HG03045 (cell line): ENCODE measurements around the gene SASH1.
"Not testable (repeated sequence)": the region's sequence is repeated elsewhere in the genome, so short reads cannot be mapped to it uniquely, and the experiment has no call there.

Experiments used
- ATAC-seq: cut with Tn5 transposase; IDR thresholded peaks from one replicate; pipeline ENCODE4 v1.9.1; 2021; ENCODE audit warnings: mild to moderate bottlenecking, moderate library complexity; ENCODE audit not compliant: unreplicated experiment

SASH1 gene

DNA sequence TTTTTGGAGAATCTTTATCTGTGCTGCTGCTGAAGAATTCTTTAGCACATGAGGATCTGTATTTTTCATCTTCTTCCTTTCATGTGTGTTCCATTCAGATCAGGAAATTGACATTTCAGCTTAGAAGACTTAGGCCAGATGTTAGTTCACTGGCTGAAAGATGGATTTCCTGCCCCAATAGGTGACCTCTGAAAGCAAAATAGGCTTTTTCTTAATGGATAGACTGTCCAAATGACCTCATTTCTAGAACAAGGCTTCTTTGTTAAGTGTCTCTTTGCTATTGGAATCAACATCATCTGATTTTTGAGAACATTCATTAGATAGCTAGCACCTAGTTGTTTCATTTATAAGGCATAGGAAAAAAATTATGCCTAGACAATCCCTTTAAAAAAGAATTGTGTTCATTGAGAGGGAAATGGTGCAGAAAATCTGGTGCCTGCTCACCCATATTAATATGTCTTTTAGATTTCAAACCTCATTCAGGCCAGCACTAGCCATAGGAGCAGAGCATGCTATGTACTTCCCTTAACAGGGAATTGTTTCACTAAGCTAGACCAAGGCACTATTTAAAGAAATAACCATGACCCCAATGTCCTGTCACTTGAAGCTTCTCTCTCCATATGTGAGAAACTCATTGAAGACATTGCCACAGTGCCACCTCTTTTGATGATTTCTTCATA is 13.6 kb upstream of the SASH1 start:
- no peak for ATAC-seq

DNA sequence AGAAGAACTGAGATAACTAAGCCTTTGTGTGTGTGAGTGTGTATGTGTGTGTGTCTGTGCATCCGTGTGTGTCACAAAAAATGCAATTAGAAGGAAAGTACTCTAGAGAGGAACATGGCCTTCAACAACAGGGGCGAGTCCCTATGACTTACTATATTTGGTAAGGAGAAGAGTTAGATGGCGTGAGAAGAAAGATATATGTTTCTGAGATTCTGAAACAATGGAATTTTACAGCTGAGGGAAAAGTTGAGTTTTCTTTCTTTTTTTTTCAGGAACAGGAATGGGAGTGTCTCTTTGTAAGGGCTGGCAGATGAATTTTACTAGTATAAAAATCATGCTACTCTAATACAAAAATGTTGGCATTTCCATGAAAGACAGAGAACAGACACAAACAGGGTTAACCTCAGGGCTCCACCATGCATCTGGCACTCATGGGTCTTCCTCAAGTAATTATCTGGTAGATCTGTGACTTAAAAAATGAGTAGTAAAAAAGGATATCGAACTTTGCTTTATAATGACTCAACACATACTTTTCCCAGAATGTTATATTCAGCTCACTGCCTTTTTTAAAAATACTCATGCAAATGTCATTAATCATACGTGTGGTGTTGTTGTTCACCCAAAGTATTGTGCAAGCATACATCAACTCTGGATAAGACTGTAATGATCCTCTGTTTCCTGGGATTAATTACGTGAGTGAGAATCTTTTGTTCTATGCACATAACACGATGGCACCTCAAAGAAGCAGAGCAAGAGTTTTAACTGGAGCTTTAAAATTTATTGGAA is 12.8 kb upstream of the SASH1 start:
- ATAC-seq: no peak

DNA sequence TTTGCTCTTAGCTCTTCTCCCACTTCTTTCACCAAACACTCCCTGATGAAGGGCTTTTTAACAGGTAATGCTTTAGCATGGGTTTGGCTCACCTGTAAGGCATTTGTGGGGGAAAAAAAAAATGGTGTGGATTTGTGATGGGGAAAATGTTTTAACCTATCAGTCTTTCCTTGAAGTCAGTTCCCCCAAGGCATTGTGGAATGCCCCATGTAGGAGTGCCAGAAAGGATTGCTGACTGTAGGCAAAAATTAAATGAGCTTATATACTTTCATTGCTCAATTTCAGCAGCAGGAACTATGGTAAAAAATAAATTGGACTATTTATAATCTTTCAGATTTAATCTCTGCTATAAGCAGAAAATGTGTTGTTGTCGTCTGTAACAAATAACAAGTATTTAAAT is 10.6 kb upstream of the SASH1 start:
- ATAC-seq: no peak

DNA sequence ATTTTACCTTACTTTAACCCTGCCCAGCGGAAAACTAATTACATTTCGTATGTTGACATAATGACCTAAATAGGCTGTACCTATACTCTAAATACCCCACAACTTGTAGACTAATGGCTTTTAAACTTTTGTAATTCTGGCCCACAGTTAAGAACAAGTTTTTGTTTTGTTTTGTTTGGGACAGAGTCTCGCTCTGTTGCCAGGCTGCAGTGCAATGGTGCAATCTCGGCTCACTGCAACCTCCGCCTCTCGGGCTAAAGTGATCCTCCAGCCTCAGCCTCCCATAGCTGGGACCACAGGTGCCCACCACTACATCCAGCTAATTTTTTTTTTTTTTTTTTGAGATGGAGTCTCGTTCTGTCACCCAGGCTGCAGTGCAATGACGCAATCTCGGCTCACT is 5.7 kb upstream of the SASH1 start:
- ATAC-seq: no peak

DNA sequence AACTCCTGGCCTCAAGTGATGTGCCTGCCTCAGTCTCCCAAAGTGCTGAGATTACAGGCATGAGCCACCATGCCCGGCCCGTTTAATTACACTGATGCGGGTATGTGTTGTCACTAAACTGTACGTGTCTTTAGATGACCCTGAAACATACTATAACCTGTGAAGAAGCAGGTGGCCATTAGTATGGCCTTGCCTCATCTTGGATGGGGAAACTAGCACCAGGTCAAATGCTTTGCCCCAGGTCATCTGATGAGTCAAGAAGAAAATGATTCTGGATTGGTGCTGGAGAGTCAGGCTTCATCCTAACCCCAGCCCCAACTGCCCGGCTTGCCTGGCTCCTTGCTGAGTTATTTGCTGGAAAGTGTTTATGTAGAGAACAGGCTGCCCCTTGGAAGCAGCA is 2.9 kb upstream of the SASH1 start:
- no peak for ATAC-seq

DNA sequence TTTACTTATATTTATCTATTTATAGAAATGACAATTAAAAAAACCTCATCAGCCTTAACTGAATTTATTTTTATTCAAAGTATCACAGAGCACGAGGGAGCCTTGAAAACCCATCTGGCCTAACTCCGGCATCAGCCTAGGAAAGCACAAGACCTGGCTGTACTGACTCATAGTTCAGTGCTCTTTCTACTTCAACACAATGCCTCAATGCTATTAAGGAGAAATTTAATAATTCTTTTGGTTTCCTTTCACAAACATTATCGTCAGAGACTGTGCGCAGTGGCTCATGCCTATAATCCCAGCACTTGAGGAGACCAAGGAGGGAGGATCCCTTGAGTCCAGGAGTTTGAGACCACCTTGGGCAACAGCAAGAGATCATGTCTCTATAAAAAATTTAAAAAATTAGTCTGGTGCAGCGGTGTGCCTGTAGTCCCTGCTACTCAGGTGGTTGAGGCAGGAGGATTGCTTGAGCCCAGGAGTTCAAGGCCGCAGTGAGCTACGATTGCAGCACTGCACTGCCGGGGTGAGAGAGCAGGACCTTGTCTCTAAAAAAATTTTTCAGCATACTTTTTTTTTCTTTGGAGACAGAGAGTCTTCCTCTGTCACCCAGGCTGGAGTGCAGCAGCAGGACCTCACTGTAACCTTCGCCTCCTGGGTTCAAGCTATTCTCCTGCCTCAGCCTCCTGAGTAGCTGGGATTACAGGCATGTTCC is 1.9 kb upstream of the SASH1 start:
- no peak for ATAC-seq

DNA sequence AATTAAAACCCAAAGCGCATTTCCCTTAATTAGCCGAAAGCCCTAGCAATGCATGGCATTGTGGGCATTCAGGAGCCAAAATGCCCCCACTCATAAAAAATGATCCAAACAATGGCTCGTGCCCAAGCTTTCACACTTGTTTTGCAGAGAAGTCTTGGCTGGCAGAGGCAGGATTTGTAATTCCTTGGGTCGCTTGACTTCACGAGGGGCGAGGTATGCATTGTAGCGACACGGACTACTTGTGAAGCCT is 613 bp upstream of the SASH1 start:
- ATAC-seq: no peak

DNA sequence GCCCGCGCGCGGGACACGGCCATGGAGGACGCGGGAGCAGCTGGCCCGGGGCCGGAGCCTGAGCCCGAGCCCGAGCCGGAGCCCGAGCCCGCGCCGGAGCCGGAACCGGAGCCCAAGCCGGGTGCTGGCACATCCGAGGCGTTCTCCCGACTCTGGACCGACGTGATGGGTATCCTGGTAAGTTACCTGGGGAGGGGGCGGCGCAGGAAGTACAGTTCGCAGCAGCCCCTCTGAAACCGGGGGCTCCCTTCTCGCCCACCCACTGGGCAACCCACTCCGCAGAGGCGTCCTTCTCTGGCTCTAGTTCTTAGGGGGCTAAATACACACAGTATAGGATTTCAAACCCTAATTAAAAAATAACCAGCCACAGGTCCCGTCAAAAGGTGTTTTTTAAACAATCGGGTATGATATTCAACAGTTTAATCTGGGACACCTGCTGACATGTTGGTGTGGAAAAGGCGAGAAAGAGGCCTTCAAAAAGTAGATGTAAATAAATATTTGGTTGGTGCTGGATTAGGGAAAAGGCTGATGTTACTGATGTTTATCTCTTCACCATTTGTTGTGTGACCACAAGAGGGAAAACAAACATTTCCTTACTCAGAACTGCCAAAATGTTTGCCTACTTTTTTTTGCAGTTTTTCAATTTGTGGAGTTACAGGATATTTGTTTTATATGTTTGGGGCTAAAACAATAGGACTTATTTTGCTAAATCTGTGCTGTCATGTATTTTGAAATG is 577 bp downstream of the SASH1 start:
- ATAC-seq: no peak

DNA sequence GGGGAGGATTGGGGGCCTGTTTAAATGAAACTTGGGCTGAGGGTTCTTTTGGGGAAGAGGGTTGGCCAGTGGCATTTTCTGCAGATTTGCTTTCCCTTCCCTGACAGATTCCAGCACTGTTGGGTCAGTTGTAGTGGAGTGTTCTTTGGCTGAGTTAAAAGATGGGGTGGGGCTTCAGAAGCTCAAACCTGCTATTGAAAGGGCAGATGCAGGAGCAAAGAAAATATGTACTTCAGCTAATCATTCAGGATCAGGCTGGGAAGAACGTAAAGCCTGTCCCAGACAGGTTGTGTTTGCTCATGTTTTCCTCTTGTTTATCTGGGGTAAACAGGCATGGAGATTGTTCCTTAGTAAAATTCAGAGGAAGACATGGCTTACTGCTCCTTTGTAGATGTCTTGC is 2.5 kb downstream of the SASH1 start:
- no peak for ATAC-seq

DNA sequence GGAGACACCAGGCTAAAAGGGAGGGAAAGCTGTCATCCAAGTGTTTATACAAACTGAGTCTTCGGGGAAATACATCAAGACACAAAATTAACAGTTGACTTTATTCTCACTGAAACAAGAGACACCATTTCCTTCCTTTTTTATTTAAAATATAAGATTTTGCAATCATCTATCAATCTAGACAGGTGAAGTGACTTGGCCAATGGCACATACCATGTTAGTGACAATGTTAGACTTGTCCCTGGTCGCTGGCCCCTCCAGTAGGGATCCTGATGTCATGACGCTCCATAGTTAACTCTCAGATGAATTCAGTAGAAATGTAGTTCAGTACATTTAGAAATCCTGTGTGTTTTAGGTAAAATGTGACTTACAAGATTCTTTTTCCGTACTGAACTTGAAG is 2.9 kb downstream of the SASH1 start:
- ATAC-seq: no peak

DNA sequence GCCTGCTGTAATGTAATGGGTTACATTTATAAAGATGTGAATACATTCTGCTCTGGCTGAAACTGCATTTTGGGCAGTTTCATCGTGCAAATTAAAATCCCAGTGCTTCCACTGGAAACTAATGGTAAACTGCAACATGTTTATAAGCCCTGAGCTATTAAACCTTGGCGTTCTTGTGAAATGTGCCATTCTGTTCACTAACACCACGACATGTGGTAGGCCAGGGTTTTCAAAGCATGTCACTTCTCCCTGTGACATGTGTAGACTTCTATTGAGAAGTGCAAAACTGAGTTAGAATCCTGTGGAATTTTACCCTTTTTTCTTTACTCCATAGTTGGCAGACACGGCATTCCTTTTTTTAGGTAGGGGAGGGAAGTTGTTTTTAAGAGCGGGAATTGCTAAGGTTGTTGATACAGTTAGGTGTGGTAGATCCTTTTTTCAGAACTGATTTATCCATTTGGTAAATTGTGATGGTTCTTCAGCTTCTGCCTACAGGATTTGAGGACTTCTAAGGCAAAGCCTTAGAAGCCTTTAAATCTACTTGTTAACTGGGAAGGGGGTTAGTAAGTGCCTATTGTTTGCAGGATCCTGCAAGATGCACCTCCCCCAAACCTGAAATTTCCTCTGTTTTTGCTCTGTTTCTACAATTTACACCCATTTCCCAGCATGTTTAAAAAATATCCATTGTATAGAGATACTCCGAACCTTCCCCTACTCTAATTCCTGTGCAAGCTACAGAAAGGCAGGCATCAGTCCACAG is 4.2 kb downstream of the SASH1 start:
- no peak for ATAC-seq

DNA sequence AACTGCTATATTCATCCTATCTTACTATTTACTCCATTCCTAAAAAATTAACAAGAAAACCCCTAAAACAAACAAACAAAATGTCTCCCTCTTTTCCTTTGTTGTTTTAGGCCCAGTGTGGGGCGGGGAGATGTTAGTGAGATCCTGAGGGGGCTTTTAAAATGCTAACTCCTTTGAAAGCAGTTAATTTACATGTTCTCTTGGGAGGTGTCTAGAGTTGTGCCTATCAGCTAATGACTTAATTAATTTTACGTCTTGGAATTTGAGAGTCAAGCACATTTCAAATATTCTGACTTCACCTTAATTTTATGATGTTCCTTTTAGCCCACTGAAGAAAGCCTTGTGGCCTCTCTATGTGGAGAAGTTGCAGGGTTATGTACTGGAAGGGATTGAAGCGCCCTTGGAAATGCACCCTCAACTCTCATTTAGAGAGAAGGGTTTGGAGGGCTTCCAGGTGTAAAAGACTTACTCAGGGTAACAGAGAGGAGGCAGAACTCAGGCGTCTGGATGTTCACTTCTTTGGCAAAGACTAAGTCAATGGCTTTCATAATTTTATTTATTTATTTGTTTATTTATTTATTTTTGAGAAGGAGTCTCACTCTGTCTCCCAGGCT is 4.9 kb downstream of the SASH1 start:
- no peak for ATAC-seq

DNA sequence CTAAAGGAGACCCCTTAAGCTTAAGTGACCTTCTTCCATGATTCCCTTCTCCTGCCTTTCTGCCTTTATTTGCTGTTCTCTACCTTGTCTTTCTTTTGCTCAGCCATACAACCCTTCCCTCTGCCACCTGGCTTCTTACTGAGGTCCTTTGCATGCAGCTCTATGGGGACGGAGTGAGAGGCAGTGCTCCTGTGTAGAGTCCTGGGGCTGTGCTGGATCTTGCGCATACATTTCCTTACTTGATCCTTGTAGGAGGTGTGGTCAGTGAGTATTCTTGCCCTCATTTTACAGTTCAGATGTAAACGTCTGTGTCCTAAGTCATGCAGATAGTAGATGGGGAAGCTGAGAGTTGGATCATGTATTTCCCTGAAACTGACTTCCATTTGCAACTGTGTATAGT is 5.7 kb downstream of the SASH1 start:
- ATAC-seq: no peak

DNA sequence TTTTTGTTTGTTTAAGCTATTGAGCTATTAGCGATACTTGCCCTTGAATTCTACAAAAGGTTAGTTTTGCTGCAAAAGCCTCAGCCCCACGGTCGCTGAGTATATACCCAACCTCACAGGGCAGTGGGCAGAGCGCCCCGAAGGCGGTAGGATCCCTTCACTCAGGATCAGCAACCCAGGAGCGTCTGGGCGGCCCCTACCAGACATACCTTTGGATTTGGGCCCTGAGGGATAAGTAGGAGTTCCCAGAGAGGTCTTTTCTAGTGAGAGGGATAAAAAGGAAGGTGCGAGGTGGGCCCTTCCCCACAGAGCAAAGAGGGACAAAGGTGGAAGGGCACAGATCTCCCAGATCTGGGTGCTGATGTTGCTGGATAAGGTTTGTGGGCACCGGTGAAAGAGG is 6.1 kb downstream of the SASH1 start:
- ATAC-seq: no peak

DNA sequence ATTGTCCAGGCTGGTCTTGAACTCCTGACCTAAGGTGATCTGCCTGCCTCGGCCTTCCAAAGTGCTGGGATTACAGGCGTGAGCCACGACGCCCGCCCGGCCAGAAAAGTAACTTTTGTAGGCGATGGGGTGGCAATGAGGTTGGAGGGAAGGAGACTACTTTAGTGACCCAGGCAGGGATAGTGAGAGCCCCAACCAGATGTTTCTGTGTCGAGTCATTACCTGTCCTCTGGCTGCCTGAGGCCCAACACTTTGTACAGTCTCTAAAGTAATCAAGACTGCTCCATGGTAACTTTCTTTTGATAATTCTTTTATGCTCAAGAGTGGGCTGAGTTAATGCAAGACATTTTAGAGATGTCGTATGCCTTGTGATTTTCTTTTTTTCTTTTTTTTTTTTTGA is 6.8 kb downstream of the SASH1 start:
- no peak for ATAC-seq

DNA sequence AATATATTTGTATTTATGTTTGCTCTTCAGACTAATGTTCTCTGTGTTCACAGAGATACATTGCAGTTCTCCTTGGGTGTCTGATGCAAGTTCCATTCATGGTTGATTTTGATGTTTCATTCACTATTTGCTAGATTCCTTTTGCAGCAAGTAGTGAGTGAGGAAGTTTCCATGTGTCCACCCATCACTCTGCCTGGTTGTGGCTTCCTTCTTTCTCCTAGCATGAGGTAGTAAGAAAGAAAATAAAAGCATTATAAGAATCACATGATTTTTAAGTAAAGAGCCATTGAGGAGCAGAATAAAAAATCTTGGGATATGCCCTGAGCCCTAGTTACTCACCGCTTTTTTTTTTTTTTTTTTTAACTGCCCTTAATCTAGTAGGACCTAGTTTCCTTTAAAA is 8.7 kb downstream of the SASH1 start:
- no peak for ATAC-seq

DNA sequence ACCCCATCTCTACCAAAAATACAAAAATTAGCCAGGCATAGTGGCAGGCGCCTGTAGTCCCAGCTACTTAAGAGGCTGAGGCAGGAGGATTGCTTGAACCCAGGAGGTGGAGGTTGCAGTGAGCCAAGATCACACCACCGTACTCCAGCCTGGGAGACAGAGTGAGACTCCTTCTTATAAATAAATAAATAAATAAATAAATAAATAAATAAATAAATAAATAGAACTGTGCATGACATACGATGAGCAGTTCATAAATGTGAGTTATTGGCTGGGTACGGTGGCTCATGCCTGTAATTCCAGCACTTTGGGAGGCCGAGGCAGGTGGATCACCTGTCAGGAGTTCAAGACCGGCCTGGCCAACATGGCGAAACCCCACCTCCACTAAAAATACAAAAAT is 9.8 kb downstream of the SASH1 start:
- ATAC-seq: not testable (repeated sequence)

DNA sequence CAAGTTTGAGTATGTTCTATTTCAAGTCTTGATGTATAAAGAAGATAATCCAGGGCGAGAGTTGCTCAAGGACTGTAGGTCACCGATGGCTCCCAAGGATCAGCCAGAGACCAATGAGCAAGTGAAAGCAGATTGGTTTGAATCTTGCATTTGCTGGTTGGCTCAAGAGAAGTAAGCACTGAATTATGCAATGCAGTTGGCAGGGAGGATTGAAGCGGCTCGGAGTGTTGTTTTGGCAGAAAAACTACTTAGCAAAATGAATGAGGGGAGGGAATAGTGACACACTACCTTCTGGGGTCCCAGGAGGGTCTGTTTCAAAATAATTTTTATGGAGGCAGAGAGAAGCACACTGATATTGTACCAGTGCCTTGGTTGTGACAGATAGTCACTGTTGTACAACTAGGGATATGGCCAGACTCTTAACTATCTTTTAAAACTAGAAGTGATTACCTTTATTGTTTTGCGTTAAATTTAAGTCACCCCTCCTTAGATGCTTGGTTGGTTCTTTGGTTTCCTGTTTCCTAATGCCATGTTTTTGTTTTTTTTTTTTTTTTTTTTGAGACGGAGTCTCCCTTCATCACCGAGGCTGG is 15.7 kb downstream of the SASH1 start:
- no peak for ATAC-seq

DNA sequence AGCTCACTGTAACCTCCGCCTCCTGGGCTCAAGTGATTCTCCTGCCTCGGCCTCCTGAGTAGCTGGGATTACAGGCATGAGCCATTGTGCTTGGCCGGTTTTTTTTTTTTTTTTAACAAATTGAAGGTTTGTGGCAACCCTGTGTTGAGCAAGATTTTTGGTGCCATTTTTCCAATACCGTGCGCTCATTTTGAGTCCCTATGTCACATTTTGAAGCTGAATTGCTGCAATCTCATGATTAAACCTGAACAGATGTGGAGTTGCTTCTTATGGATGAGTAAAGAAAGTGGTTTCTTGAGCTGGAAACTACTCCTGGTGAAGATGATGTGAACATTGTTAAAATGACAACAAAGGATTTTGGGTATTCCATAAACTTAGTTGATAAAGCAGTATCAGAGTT is 16.6 kb downstream of the SASH1 start:
- ATAC-seq: no peak
